CD4-positive, alpha-beta memory T cell (primary cell): ENCODE results near the gene TRIM2. TPM values are rescaled to one million over a fixed set of nuclear protein-coding genes. Genes with fewer than 3 reads are reported as not detected.
"Not testable (repeated sequence)": the region's sequence is repeated elsewhere in the genome, so short reads cannot be mapped to it uniquely, and the experiment has no call there.

ENCODE experiments used
- CTCF ChIA-PET: fragments of 350-600 bp; sonication (Branson Sonifier 250); formaldehyde crosslinking; loops from one replicate; lab custom pipeline; 2021; ENCODE audit warnings: inconsistent platforms; ENCODE audit not compliant: partially characterized antibody; lab: Charles Lee
- POLR2A ChIA-PET: fragments of 350-600 bp; sonication (Branson Sonifier 250); formaldehyde crosslinking; loops from one replicate; lab custom pipeline; 2021; ENCODE audit not compliant: partially characterized antibody; lab: Charles Lee
- DNase-seq, 5 donors: peaks; one replicate each; pipeline versions ENCODE4 v3.0.0 to v3.0.0-alpha.2; 2020 to 2022; ENCODE audit warnings: mixed read lengths in 1 of 5
- H3K27ac ChIP-seq: one replicate; pipeline ENCODE4 v1.7.0; 2013; ENCODE audit warnings: low read depth, low read length
- H3K27me3 ChIP-seq: 2 replicates; pipeline ENCODE4 v1.7.0; 2013; ENCODE audit warnings: mild to moderate bottlenecking, low read length, moderate library complexity; ENCODE audit not compliant: insufficient read depth
- H3K36me3 ChIP-seq: 2 replicates; pipeline ENCODE4 v1.7.0; 2013; ENCODE audit warnings: mild to moderate bottlenecking, low read length, moderate library complexity; ENCODE audit not compliant: insufficient read depth
- H3K4me1 ChIP-seq: 2 replicates; pipeline ENCODE4 v1.7.0; 2013; ENCODE audit warnings: mild to moderate bottlenecking, low read length, moderate library complexity; ENCODE audit not compliant: insufficient read depth
- H3K4me3 ChIP-seq, 2 donors: one replicate each; pipeline ENCODE4 v1.7.0; 2013; ENCODE audit warnings: low read length in 2 of 2, mild to moderate bottlenecking in 1 of 2
- H3K9me3 ChIP-seq, 2 donors: one replicate each; pipeline ENCODE4 v1.7.0; 2013; ENCODE audit warnings: low read length in 2 of 2, control low read depth in 1 of 2; ENCODE audit not compliant: control insufficient read depth in 1 of 2
- H3K27ac Mint-ChIP-seq, 7 donors: one replicate each; pipeline ENCODE4 v1.8.0; 2020 to 2021; ENCODE audit warnings: mixed read lengths in 7 of 7, mild to moderate bottlenecking in 6 of 7, inconsistent platforms in 3 of 7, moderate library complexity in 3 of 7
- H3K27me3 Mint-ChIP-seq, 2 donors: one replicate each; pipeline ENCODE4 v1.8.0; 2020 to 2021; ENCODE audit warnings: mixed read lengths in 2 of 2
- H3K36me3 Mint-ChIP-seq, 2 donors: one replicate each; pipeline ENCODE4 v1.8.0; 2020 to 2021; ENCODE audit warnings: mixed read lengths in 2 of 2, inconsistent platforms in 1 of 2, mild to moderate bottlenecking in 1 of 2
- H3K4me1 Mint-ChIP-seq, 4 donors: one replicate each; pipeline ENCODE4 v1.8.0; 2020 to 2021; ENCODE audit warnings: mixed read lengths in 4 of 4, mild to moderate bottlenecking in 1 of 4
- H3K4me3 Mint-ChIP-seq, 8 donors: one replicate each; pipeline ENCODE4 v1.8.0; 2020 to 2021; ENCODE audit warnings: mixed read lengths in 8 of 8, mild to moderate bottlenecking in 7 of 8, moderate library complexity in 6 of 8, inconsistent platforms in 3 of 8
- H3K9me3 Mint-ChIP-seq, 8 donors: one replicate each; pipeline ENCODE4 v1.8.0; 2020 to 2021; ENCODE audit warnings: mixed read lengths in 8 of 8, mild to moderate bottlenecking in 5 of 8, inconsistent platforms in 3 of 8, moderate library complexity in 1 of 8
- intact Hi-C: fragments of 100-400 bp; cut with micrococcal nuclease; formaldehyde crosslinking; loops from one replicate; pipeline ENCODE4 v1.15.1; 2023
- polyA plus RNA-seq, 2 donors: library from polyadenylated mRNA; unstranded; fragments of 300-500 nt; fragmentation: Illumina TruSeq; gene quantifications; one replicate each; pipeline ENCODE4 v1.2.3, GENCODE V29; 2021
- total RNA-seq, 2 experiments: library from RNA; stranded (reverse); gene quantifications; one replicate each; pipeline ENCODE4 v1.2.3, GENCODE V29; 2021

The TRIM2 gene
- total and polyA plus RNA-seq, 4 experiments from 2014 or later = 7.5 to 12.3 (median 10.5) TPM

DNA sequence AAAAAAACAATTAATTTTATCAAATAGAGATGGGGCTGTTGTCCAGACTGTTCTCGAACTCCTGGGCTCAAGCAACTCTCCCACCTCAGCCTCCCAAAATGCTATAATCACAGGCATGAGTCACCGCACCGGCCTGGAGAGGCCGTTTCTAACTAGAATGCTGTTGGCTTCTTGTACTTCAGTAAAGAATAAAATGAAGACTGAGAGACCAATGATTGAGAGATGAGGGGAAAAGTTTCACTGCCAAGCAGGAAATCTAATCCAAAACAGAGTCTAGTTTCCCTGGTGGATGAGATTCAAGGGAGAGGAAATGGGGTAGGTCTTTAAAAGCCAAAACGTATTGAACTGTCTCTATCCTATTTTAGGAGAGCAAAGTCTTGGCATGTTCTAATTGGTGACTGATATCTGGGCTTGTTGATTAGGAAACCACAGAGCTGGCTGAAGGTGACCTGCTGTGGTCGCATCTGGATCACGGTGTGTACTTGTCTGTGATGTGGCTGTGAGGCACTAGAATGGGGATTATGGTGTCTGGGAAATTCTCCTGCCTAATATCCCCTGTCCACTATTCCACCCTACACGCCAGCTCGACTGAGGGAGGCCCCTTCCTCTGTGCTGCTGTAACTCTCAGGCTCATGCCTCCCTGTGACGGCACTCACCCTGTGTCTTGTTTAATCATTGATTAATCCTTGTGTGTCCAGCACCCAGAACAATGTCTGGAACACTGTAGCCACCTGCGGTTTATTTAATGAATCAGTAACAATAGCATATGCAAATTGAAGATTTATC is 15.0 kb upstream of the TRIM2 start:
- no peak for DNase-seq
- H3K4me3 ChIP-seq = no peak overlapping the region
- intact Hi-C loops = no loop called here
- Mint-ChIP-seq H3K9me3 (no peaks in the 10 kb centered on the region), H3K4me3 (no peak overlapping the region), H3K36me3 (no peaks in the 10 kb centered on the region), H3K27ac (peak overlapping the region in 2 of 7 donors; percentile 22 to 38), H3K27me3 (no peaks in the 10 kb centered on the region), H3K4me1 (peaks cover 0 to 3% (median under 1%) of the 10 kb centered on the region in 4 donors)
- H3K27me3 ChIP-seq = no peaks in the 10 kb centered on the region
- no peak overlapping the region for H3K27ac ChIP-seq
- POLR2A ChIA-PET = no interaction called here
- no peaks in the 10 kb centered on the region for H3K36me3 ChIP-seq
- CTCF ChIA-PET = no interaction called here
- H3K4me1 ChIP-seq = no peaks in the 10 kb centered on the region
- H3K9me3 ChIP-seq = no peaks in the 10 kb centered on the region

DNA sequence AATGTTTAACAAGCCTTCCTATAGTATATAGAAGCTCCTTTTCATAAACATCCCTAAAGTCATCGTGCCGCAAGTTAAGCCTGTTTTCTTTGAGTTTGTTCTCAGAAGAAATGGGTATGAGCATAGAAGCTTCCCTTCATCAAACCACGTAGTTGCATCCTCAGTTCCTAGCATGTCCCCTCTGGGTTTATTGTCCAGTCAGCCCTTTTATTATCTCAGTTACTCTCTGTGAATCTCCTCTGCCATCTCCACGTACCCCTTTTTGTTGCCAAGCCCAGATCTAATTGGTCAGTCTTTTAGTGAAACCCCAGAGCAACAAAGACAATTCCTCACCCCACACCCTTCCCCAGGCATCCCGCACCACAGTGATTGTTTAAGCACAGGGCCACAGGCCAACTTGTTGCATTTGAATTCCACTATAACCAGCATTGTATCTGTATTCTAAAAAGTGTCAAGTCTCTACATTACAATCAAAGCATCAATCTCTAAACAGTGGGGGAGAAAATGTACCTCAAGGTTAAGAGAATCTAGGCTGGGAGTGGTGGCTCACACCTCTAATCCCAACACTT is 12.4 kb upstream of the TRIM2 start:
- POLR2A ChIA-PET = no interaction called here
- no peaks in the 10 kb centered on the region for H3K27me3 ChIP-seq
- Mint-ChIP-seq H3K27me3 (no peaks in the 10 kb centered on the region), H3K4me1 (peaks cover 0 to 3% (median under 1%) of the 10 kb centered on the region in 4 donors), H3K4me3 (no peak overlapping the region), H3K27ac (no peak overlapping the region), H3K36me3 (no peaks in the 10 kb centered on the region), H3K9me3 (no peaks in the 10 kb centered on the region)
- CTCF ChIA-PET = interaction anchor here (1.3 kb wide), 1 partner anchor 49 kb away, joined by 5 read pairs; no protein-coding TSS in a partner anchor
- H3K36me3 ChIP-seq = no peaks in the 10 kb centered on the region
- DNase-seq = no peak
- H3K27ac ChIP-seq = no peak overlapping the region
- intact Hi-C loops = no loop called here
- H3K4me1 ChIP-seq = no peaks in the 10 kb centered on the region
- no peak overlapping the region for H3K4me3 ChIP-seq
- no peaks in the 10 kb centered on the region for H3K9me3 ChIP-seq

DNA sequence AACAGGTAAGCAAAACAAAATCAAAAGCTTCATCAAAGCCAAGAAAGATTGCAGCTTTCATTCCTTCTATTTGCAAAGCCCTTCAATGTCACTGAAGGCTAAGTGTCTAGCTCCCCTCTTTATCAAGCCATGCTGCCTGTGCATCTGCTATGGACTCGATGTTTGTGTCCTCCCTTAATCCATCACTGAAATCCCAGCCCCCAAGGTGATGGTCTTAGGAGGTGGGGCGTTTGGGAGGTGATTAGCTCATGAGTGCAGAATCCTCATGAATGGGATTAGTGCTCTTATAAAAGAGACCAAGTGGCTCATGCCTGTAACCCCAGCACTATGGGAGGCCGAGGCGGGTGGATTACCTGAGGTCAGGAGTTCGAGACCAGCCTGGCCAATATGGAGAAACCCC is 6.9 kb upstream of the TRIM2 start:
- H3K4me3 Mint-ChIP-seq = no peak overlapping the region
- H3K9me3 Mint-ChIP-seq = no peaks in the 10 kb centered on the region
- H3K27ac Mint-ChIP-seq = no peak overlapping the region
- H3K9me3 ChIP-seq = no peaks in the 10 kb centered on the region
- peaks cover 0 to 7% (median 3%) of the 10 kb centered on the region in 4 donors for H3K4me1 Mint-ChIP-seq
- peaks cover 8% of the 10 kb centered on the region for H3K4me1 ChIP-seq
- no peak overlapping the region for H3K27ac ChIP-seq
- intact Hi-C loops = no loop called here
- no peak overlapping the region for H3K4me3 ChIP-seq
- no peaks in the 10 kb centered on the region for H3K27me3 Mint-ChIP-seq
- ChIA-PET CTCF (interaction anchor here (0.8 to 0.9 kb wide), 3 partner anchors 11 to 70 kb away, joined by 3 to 4 read pairs (median 3); no protein-coding TSS in a partner anchor), POLR2A (no interaction called here)
- H3K36me3 Mint-ChIP-seq = no peaks in the 10 kb centered on the region
- H3K27me3 ChIP-seq = no peaks in the 10 kb centered on the region
- H3K36me3 ChIP-seq = no peaks in the 10 kb centered on the region
- DNase-seq = no peak

DNA sequence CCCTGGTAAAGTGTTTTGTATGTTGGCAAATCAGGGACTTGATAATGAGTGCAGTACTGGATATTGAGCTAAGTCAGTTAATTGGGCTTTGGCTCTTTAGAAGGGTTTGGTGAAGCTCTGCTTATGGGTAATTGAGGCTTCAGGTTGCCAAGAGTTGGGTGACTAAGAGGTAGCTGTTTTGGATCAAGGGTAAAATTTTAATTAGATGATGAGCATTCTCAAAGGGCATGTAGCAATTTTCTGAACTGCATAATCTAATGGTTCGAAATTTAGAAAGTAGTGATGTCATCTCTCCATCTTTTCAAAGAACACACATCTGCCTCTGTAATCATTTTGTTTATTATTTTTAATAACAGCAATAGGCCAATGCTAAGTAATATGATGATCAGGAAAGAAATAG is 5.5 kb upstream of the TRIM2 start:
- POLR2A ChIA-PET = no interaction called here
- Histone ChIP-seq H3K36me3 (no peaks in the 10 kb centered on the region), H3K4me3 (no peak overlapping the region), H3K27ac (no peak overlapping the region), H3K27me3 (no peaks in the 10 kb centered on the region), H3K4me1 (peaks cover 8% of the 10 kb centered on the region), H3K9me3 (no peaks in the 10 kb centered on the region)
- no peaks in the 10 kb centered on the region for H3K36me3 Mint-ChIP-seq
- H3K27ac Mint-ChIP-seq = no peak overlapping the region
- no peaks in the 10 kb centered on the region for H3K9me3 Mint-ChIP-seq
- H3K27me3 Mint-ChIP-seq = no peaks in the 10 kb centered on the region
- CTCF ChIA-PET = no interaction called here
- intact Hi-C loops = no loop called here
- no peak overlapping the region for H3K4me3 Mint-ChIP-seq
- no peak for DNase-seq
- H3K4me1 Mint-ChIP-seq = peaks cover 0 to 12% (median 4%) of the 10 kb centered on the region in 4 donors

DNA sequence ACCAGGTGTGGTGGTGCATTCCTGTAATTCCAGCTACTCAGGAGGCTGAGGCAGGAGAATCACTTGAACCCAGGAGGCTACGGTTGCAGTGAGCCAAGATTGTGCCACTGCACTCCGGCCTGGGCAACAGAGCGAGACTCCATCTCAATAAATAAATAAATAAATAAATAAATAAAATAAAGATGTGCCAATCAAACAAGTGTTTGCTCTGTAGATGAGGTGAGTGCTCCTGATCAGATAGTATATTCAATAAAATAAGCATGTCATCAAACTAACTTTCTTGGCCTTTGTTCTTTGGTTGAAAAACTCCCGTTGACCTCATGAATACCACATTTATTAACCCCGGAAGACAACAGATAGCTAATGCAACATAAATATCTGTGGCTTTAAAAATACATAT is 497 bp upstream of the TRIM2 start:
- ChIA-PET CTCF (interaction anchor here (0.8 kb wide), 1 partner anchor 46 kb away, joined by 4 read pairs; no protein-coding TSS in a partner anchor), POLR2A (interaction anchor here (0.9 to 3.7 kb wide), 2 partner anchors 19 to 45 kb away, joined by 5 to 18 read pairs; no protein-coding TSS in a partner anchor)
- H3K4me3 ChIP-seq, H3K27me3 Mint-ChIP-seq, DNase-seq, H3K27me3 ChIP-seq, H3K9me3 Mint-ChIP-seq, H3K9me3 ChIP-seq, H3K27ac Mint-ChIP-seq, H3K4me3 Mint-ChIP-seq, H3K36me3 ChIP-seq, H3K27ac ChIP-seq, H3K36me3 Mint-ChIP-seq: not testable (repeated sequence)
- peaks cover 41% of the 10 kb centered on the region for H3K4me1 ChIP-seq
- intact Hi-C loops = loop anchor here (2.0 kb wide), 1 partner anchor 51 kb away; no protein-coding TSS in a partner anchor
- peaks cover 23 to 48% (median 37%) of the 10 kb centered on the region in 4 donors for H3K4me1 Mint-ChIP-seq

DNA sequence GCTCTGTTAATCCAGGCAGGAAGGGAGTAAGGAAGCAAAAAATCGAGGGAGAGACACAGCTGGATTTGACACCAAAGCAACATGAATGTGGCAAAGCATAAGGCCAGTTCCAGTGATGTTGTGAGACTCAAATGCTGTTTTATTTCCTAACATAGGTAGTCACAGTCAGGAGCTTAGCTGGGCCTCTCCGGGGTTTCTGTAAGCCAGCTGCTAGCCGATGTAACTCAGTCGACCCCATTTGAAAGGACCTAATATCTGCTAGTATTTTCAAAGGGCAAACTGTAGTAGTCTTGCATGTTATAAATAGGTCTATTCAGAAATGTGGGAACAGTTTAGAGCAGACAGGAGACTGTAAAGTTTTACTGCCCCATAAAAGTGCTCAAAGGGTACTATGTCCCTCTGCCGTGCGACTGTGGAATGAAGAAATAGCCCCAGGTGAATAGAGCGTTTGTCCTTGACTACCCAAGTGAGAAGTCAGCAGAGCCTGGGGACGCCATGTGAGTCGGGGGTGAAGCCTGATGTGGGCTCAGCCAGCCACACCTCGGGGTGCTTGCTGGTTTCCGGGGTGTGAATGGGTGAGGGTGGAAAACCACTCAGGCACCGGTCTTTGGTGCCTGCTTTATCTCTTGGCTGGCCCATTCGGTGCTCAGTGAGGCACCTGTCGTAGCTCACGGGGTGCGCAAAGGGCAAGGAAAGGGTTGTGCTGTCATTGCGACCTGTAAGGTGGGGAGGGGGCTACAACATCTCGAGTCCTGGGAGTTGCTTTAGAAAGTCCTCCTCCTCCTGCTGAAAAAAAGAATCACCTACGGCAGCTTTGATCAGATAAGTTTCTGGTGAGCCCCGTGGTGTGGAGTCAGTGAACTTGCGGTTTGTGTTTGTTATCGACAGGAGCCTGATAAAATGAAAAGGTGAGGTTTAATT is 745 bp downstream of the TRIM2 start:
- H3K27me3 ChIP-seq = no peaks in the 10 kb centered on the region
- CTCF ChIA-PET = interaction anchor here (0.6 to 1.1 kb wide), 6 partner anchors 9 to 1325 kb away, joined by 3 to 5 read pairs (median 4); no protein-coding TSS in a partner anchor
- H3K4me3 ChIP-seq = peak overlapping the region in 1 of 2 donors; percentile 39
- Mint-ChIP-seq H3K4me3 (peak overlapping the region; percentile 73 to 87 (median 82)), H3K27ac (peak overlapping the region; percentile 68 to 94 (median 89)), H3K27me3 (no peaks in the 10 kb centered on the region), H3K9me3 (no peaks in the 10 kb centered on the region), H3K36me3 (no peaks in the 10 kb centered on the region), H3K4me1 (peaks cover 23 to 48% (median 37%) of the 10 kb centered on the region in 4 donors)
- no peaks in the 10 kb centered on the region for H3K9me3 ChIP-seq
- H3K4me1 ChIP-seq = peaks cover 41% of the 10 kb centered on the region
- peak; percentile 64 to 79 (median 69) for DNase-seq
- POLR2A ChIA-PET = interaction anchor here (0.9 to 3.7 kb wide), 5 partner anchors 18 to 52 kb away, joined by 3 to 18 read pairs (median 4); no protein-coding TSS in a partner anchor
- no peaks in the 10 kb centered on the region for H3K36me3 ChIP-seq
- H3K27ac ChIP-seq = peak overlapping the region; percentile 37
- intact Hi-C loops = loop anchor here (1.0 to 2.0 kb wide), 3 partner anchors 17 to 62 kb away; no protein-coding TSS in a partner anchor
